Lower lobe of right lung (tissue), 2 donors: Measurements from ENCODE around the gene RNASEH2B. TPM values are rescaled to one million over a fixed set of nuclear protein-coding genes. Genes with fewer than 3 reads are reported as not detected.

Experiments used
- ATAC-seq, 2 donors: fragments of 200-7000 bp; cut with Tn5 transposase; one replicate each; pipeline ENCODE4 v1.9.1; 2020 to 2022; ENCODE audit warnings: mild to moderate bottlenecking in 2 of 2, moderate library complexity in 2 of 2
- DNase-seq: peaks from one replicate; pipeline ENCODE4 v3.0.0-alpha.2; 2020
- H3K27ac ChIP-seq: fragments of 200-600 bp; one replicate; pipeline ENCODE4 v1.8.0; 2022
- H3K27me3 ChIP-seq: fragments of 200-600 bp; one replicate; pipeline ENCODE4 v1.8.0; 2022; ENCODE audit warnings: low read depth
- H3K36me3 ChIP-seq: fragments of 200-600 bp; one replicate; pipeline ENCODE4 v1.8.0; 2022; ENCODE audit warnings: mild to moderate bottlenecking
- H3K4me1 ChIP-seq: fragments of 200-600 bp; one replicate; pipeline ENCODE4 v1.8.0; 2022
- H3K4me3 ChIP-seq: fragments of 200-600 bp; one replicate; pipeline ENCODE4 v1.8.0; 2022; ENCODE audit warnings: mild to moderate bottlenecking
- H3K9me3 ChIP-seq: fragments of 200-600 bp; one replicate; pipeline ENCODE4 v1.8.0; 2022
- intact Hi-C: fragments of 100-400 bp; cut with DNase I; formaldehyde crosslinking; loops from one replicate; pipeline ENCODE4 v1.11.0; 2022
- total RNA-seq: library from RNA; stranded (reverse); fragmentation: NEBNext Ultra II Directional; extraction: Animal tissue kit (Norgen Biotek cat#: 25700); gene quantifications from one replicate; pipeline ENCODE4 v1.2.1, GENCODE V29; 2021
- TF ChIP-seq, protein P1 (sequence below): fragments of 200-600 bp; IDR thresholded peaks from one replicate; pipeline ENCODE4 v1.8.0; 2022; ENCODE audit warnings: antibody characterized with exemption, mild to moderate bottlenecking
- donor health status: DM: no; HTN: yes; CAD: no; lungs with severe emphysema.

The RNASEH2B gene
- total RNA-seq, 1 donor from 2014 or later: 50.7 TPM

DNA sequence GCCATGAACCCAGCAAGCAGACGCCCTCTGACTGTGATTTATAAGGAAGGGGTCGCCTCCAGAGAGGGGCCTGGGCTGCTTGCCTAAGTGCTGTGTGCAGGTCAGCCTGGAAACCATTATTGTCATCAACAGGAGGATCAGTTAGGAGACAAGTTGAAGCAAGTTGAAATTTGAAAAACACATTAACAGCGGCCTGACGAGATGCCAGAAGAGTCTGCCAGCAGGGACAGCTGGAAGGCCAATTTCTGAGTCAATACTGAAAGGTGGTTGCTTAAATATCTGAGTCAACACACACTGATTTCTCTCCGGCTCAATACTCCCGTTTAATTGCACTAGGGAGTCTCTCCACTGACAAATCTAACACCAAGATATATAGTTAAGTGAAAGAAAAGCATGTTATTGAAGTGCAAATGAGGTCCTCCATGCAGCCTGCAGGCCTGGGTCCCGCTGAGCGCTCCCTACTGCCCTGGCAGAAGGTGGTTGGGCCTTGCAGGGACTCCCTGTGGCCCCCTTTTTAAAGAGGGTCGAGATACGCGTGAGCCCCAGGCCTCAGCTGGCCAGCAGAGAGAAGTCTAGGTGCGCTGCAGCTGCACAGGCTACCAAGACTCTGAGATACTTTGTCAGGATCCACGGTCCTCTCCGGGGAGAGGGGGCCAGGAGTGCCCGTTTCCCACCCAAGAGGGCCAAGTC is 91.1 kb downstream of the RNASEH2B start:
- Histone ChIP-seq H3K9me3 (no peaks in the 10 kb centered on the region), H3K4me3 (no peak overlapping the region), H3K27ac (no peak overlapping the region), H3K4me1 (no peaks in the 10 kb centered on the region), H3K36me3 (no peaks in the 10 kb centered on the region), H3K27me3 (no peaks in the 10 kb centered on the region)
- ATAC-seq (no peak), DNase-seq (no peak)
- TF ChIP-seq, protein P1, sequence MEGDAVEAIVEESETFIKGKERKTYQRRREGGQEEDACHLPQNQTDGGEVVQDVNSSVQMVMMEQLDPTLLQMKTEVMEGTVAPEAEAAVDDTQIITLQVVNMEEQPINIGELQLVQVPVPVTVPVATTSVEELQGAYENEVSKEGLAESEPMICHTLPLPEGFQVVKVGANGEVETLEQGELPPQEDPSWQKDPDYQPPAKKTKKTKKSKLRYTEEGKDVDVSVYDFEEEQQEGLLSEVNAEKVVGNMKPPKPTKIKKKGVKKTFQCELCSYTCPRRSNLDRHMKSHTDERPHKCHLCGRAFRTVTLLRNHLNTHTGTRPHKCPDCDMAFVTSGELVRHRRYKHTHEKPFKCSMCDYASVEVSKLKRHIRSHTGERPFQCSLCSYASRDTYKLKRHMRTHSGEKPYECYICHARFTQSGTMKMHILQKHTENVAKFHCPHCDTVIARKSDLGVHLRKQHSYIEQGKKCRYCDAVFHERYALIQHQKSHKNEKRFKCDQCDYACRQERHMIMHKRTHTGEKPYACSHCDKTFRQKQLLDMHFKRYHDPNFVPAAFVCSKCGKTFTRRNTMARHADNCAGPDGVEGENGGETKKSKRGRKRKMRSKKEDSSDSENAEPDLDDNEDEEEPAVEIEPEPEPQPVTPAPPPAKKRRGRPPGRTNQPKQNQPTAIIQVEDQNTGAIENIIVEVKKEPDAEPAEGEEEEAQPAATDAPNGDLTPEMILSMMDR: no peak
- intact Hi-C loops: no loop called here

DNA sequence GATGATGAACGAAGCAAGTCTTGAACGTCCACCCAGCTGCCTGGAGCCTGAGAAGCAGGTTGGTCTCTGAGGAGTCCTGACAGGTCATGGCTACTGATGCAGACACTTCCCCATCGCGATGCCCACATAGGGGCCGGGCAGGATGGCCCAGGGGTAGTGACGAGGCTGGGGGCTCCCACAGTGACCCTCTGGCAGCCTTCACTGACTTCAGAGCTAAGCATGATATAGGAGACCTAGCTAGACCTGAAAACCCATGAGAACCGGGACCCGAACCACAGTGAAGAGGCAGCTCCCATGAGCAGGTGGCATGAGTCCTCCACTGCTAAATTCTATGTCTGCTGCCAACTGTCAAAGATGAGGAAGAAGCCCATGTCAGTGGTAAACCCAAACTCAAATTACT is 91.7 kb downstream of the RNASEH2B start:
- Histone ChIP-seq H3K4me3 (no peak overlapping the region), H3K9me3 (no peaks in the 10 kb centered on the region), H3K36me3 (no peaks in the 10 kb centered on the region), H3K27me3 (no peaks in the 10 kb centered on the region), H3K27ac (no peak overlapping the region), H3K4me1 (no peaks in the 10 kb centered on the region)
- DNase-seq (no peak), ATAC-seq (no peak)
- intact Hi-C loops: no loop called here
- TF ChIP-seq, protein P1: no peak

DNA sequence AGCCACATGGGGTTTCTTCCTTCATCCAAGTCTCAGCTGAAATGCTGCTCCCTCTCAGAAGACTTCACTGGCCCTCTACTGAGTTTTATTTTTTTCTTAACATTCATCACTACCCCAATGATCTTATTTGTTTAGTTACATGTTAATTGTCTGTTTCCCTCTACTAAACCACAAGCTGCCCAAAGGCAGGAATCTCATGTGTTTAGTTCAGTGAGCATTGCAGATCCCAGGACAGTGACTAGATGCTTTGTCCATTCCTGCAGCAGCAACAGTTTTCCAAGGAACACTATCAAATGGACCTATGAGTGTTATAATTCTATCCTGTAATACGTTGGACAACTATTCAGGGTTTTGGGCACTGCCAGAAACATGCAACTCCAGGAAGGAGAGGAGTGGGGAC is 93.1 kb downstream of the RNASEH2B start:
- Histone ChIP-seq H3K9me3 (no peaks in the 10 kb centered on the region), H3K4me1 (no peaks in the 10 kb centered on the region), H3K27ac (no peak overlapping the region), H3K4me3 (no peak overlapping the region), H3K27me3 (no peaks in the 10 kb centered on the region), H3K36me3 (no peaks in the 10 kb centered on the region)
- ATAC-seq: no peak
- DNase-seq: no peak
- TF ChIP-seq, protein P1: no peak
- intact Hi-C loops: no loop called here

DNA sequence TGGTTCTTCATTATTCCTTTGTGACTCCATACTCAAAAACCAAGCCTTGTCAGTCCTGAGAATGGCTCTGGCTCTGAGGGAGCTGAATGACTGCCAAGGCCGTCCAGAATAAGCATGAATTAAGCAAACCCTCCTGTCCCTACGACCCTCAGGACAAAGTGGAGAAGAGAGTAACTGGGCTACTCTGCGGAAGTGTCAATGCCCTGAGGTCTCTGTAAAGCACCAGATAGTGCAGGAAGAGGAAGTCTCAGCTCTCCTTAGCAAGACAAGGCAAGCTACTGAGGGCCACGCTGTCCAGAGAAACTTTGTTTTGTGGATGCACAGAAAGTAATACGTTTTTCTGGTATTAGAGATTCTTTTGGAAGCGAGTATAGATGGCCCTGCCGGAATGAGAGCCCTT is 94.1 kb downstream of the RNASEH2B start:
- TF ChIP-seq, protein P1: no peak
- Histone ChIP-seq H3K27ac (no peak overlapping the region), H3K4me1 (no peaks in the 10 kb centered on the region), H3K36me3 (no peaks in the 10 kb centered on the region), H3K9me3 (no peaks in the 10 kb centered on the region), H3K4me3 (no peak overlapping the region), H3K27me3 (no peaks in the 10 kb centered on the region)
- intact Hi-C loops: no loop called here
- ATAC-seq (no peak), DNase-seq (no peak)

DNA sequence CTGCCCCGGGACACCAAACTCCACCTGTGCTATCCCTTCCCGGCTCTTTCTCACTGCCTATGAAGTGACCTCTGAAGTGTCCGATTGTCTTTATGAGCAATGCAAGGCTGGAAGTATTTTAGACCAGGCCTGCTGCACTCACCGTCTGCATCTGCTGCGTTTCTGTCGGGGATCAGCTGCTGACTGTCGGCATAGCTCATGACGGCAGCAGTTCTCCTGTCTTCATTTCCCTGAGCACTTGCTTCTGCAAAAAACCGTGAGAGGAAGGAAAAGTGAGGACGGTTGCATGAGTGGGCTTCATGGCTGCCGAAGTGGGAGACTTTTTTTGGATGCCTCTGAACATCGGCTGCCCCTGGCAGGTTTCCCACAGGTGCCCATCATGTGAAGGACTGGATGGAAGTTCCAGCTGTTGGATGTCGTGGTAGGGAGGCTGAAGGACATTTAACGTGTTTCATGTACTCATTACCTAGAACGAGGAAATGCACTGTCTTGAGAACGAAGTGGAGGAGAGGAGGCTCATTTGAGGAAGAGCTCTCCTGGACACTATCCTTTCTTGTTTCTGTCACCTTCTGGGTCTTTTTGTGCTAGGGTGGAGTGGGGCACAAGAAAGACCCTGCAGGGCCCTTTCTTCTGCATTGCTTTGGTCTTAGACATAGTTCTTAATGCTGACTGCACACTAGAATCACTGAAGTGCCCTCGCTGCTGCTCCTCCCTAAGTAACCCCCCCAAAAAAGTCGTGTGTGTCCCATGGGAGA is 94.7 kb downstream of the RNASEH2B start:
- Histone ChIP-seq H3K4me3 (no peak overlapping the region), H3K36me3 (no peaks in the 10 kb centered on the region), H3K9me3 (no peaks in the 10 kb centered on the region), H3K27me3 (no peaks in the 10 kb centered on the region), H3K27ac (no peak overlapping the region), H3K4me1 (no peaks in the 10 kb centered on the region)
- TF ChIP-seq, protein P1: no peak
- intact Hi-C loops: no loop called here
- DNase-seq: no peak
- ATAC-seq: no peak
